Peyer's patch (tissue), 4 donors: ENCODE data around the gene VWA1. TPM values are rescaled to one million over a fixed set of nuclear protein-coding genes. Genes with fewer than 3 reads are reported as not detected.

ENCODE experiments used
- DNase-seq, 3 donors: peaks; one replicate each; pipeline ENCODE4 v3.0.0-alpha.2; 2017 to 2019
- H3K27ac ChIP-seq, 4 donors: fragments of 200-600 bp; sonication (generic); one replicate each; pipeline ENCODE4 v1.5.1; 2016 to 2019
- H3K27me3 ChIP-seq, 2 donors: fragments of 200-600 bp; sonication (generic); one replicate each; pipeline ENCODE4 v1.5.1; 2019
- H3K36me3 ChIP-seq, 3 donors: fragments of 200-600 bp; sonication (generic); one replicate each; pipeline ENCODE4 v1.5.1; 2016 to 2019
- H3K4me1 ChIP-seq, 4 donors: fragments of 200-600 bp; sonication (generic); one replicate each; pipeline ENCODE4 v1.5.1; 2016 to 2019
- H3K4me3 ChIP-seq, 4 donors: fragments of 200-600 bp; sonication (generic); 1 replicate in 3 of 4; 2 replicates in 1 of 4; pipeline ENCODE4 v1.5.1; 2016 to 2019; ENCODE audit warnings: mild to moderate bottlenecking in 1 of 4
- H3K9me3 ChIP-seq, 4 donors: fragments of 200-600 bp; sonication (generic); one replicate each; pipeline ENCODE4 v1.5.1; 2016 to 2019; ENCODE audit warnings: mild to moderate bottlenecking in 1 of 4
- CTCF ChIP-seq, 6 experiments: fragments of 450-650 bp in 4 of 6; fragments of 200-600 bp in 2 of 6; sonication (generic) in 1 of 6; IDR thresholded peaks; one replicate each; pipeline ENCODE4 v1.5.1; 2017 to 2019; ENCODE audit warnings: antibody characterized with exemption in 6 of 6, mild to moderate bottlenecking in 3 of 6, moderate library complexity in 1 of 6
- POLR2A ChIP-seq, 2 donors: fragments of 450-650 bp; IDR thresholded peaks; one replicate each; pipeline ENCODE4 v1.5.1; 2017; ENCODE audit warnings: antibody characterized with exemption in 2 of 2, mild to moderate bottlenecking in 2 of 2, moderate library complexity in 2 of 2
- total RNA-seq, 4 donors: library from RNA; depleted of rRNA; stranded (reverse); fragments of >200 nt; gene quantifications; one replicate each; pipeline ENCODE4 v1.1.0, GENCODE V29; 2016

Gene VWA1
- total RNA-seq, 4 donors from 2014 or later, result 3.2 to 14.0 (median 6.7) TPM

GRCh38 chr1:1438531-1439381 lies 3.3 kb downstream of the VWA1 start:
- DNase-seq, result no peak
- Histone ChIP-seq H3K4me1 (peaks cover 4 to 53% (median 25%) of the 10 kb centered on the region in 4 donors), H3K4me3 (no peak overlapping the region), H3K9me3 (peaks cover 0 to 2% (median 0%) of the 10 kb centered on the region in 4 donors), H3K27ac (no peak overlapping the region), H3K36me3 (no peaks in the 10 kb centered on the region), H3K27me3 (no peaks in the 10 kb centered on the region)
- TF ChIP-seq POLR2A (IDR thresholded peaks at IDR 0.05) (no peak), CTCF (IDR thresholded peaks at IDR 0.05) (no peak)

- no peaks in the 10 kb centered on the region for H3K27me3 ChIP-seq
- peaks cover 3 to 44% (median 16%) of the 10 kb centered on the region in 4 donors for H3K4me1 ChIP-seq
- DNase-seq, result no peak
- no peaks in the 10 kb centered on the region for H3K36me3 ChIP-seq
- H3K27ac ChIP-seq, result no peak overlapping the region
- H3K9me3 ChIP-seq, result peaks cover 0 to 2% (median 0%) of the 10 kb centered on the region in 4 donors
- no peak overlapping the region for H3K4me3 ChIP-seq
- TF ChIP-seq CTCF (IDR thresholded peaks at IDR 0.05) (no peak), POLR2A (IDR thresholded peaks at IDR 0.05) (no peak)
Observed at GRCh38 chr1:1439546-1440261, 4.2 kb downstream of the VWA1 start.

GRCh38 chr1:1440262-1441001 lies 4.9 kb downstream of the VWA1 start:
- Histone ChIP-seq H3K4me3 (no peak overlapping the region), H3K27ac (no peak overlapping the region), H3K36me3 (no peaks in the 10 kb centered on the region), H3K9me3 (peaks cover 0 to 2% (median 0%) of the 10 kb centered on the region in 4 donors), H3K4me1 (peaks cover 3 to 36% (median 10%) of the 10 kb centered on the region in 4 donors), H3K27me3 (no peaks in the 10 kb centered on the region)
- no peak for DNase-seq
- TF ChIP-seq POLR2A (IDR thresholded peaks at IDR 0.05) (no peak), CTCF (IDR thresholded peaks at IDR 0.05) (no peak)

- no peak overlapping the region for H3K27ac ChIP-seq
- peak; percentile 32 to 72 (median 70) for DNase-seq
Observed at GRCh38 chr1:1441002-1441888, 5.8 kb downstream of the VWA1 start.

More at GRCh38 chr1:1441002-1441888, 5.8 kb downstream of the VWA1 start:
- Histone ChIP-seq H3K4me1 (peaks cover 0 to 30% (median 3%) of the 10 kb centered on the region in 4 donors), H3K4me3 (no peak overlapping the region), H3K36me3 (no peaks in the 10 kb centered on the region), H3K9me3 (no peaks in the 10 kb centered on the region), H3K27me3 (no peaks in the 10 kb centered on the region)
- TF ChIP-seq CTCF (IDR thresholded peaks at IDR 0.05), result peak; percentile 73 to 90 (median 84)
- no peak for TF ChIP-seq POLR2A (IDR thresholded peaks at IDR 0.05)
